Osteoblast (primary cell): Measurements from ENCODE around the gene XBP1. TPM values are rescaled to one million over a fixed set of nuclear protein-coding genes. Genes with fewer than 3 reads are reported as not detected.

Source experiments
- DNase-seq: peaks from one replicate; pipeline ENCODE4 v3.0.0; 2011; ENCODE audit warnings: low spot score, mixed read lengths; ENCODE audit not compliant: insufficient read length; ENCODE audit errors: missing footprints
- H2AFZ ChIP-seq: 2 replicates; pipeline ENCODE4 v1.6.0; 2011; ENCODE audit warnings: mild to moderate bottlenecking, low read length
- H3K27ac ChIP-seq: 2 replicates; pipeline ENCODE4 v1.5.1; 2011; ENCODE audit warnings: mild to moderate bottlenecking, low read depth, low read length, moderate library complexity
- H3K27me3 ChIP-seq: 2 replicates; pipeline ENCODE4 v1.6.0; 2012; ENCODE audit warnings: mild to moderate bottlenecking, control low read depth, inconsistent platforms, low read length, moderate library complexity; ENCODE audit not compliant: insufficient read depth
- H3K36me3 ChIP-seq: 2 replicates; pipeline ENCODE4 v1.5.1; 2011; ENCODE audit warnings: mild to moderate bottlenecking, low read length, control low read depth, moderate library complexity; ENCODE audit not compliant: insufficient read depth
- H3K4me1 ChIP-seq: 2 replicates; pipeline ENCODE4 v1.5.1; 2011; ENCODE audit warnings: mild to moderate bottlenecking, low read length, control low read depth, moderate library complexity; ENCODE audit not compliant: insufficient read depth
- H3K4me2 ChIP-seq: 2 replicates; pipeline ENCODE4 v1.6.0; 2011; ENCODE audit warnings: mild to moderate bottlenecking, low read length; ENCODE audit not compliant: insufficient read depth
- H3K4me3 ChIP-seq: fragments of 200-600 bp; sonication (generic); 3 replicates; pipeline ENCODE4 v1.5.1; 2012; ENCODE audit warnings: mild to moderate bottlenecking, low read length, inconsistent platforms; ENCODE audit not compliant: insufficient read depth
- H3K79me2 ChIP-seq: 2 replicates; pipeline ENCODE4 v1.6.0; 2012; ENCODE audit warnings: mild to moderate bottlenecking, low read length, control low read depth, inconsistent platforms; ENCODE audit not compliant: insufficient read depth
- H3K9me3 ChIP-seq: 2 replicates; pipeline ENCODE4 v1.5.1; 2011; ENCODE audit warnings: low read depth, low read length, control low read depth
- H4K20me1 ChIP-seq: 2 replicates; pipeline ENCODE4 v1.6.0; 2012; ENCODE audit warnings: mild to moderate bottlenecking, low read length, control low read depth; ENCODE audit not compliant: insufficient read depth
- CTCF ChIP-seq: IDR thresholded peaks from 2 replicates; pipeline ENCODE4 v1.5.1; 2011; ENCODE audit warnings: mild to moderate bottlenecking, low read depth, low read length, moderate library complexity; ENCODE audit errors: extremely low read depth
- total RNA-seq: library from RNA; depleted of rRNA; stranded (reverse); fragments of >200 nt; gene quantifications from 2 replicates; pipeline ENCODE4 v1.2.3, GENCODE V29; 2012

The XBP1 gene
- total RNA-seq, 1 donor: 219 TPM

- no peak overlapping the region for H2AFZ ChIP-seq
- H3K27ac ChIP-seq: no peak overlapping the region
- peaks cover 13% of the 10 kb centered on the region for H3K4me1 ChIP-seq
- no peak for DNase-seq
- H4K20me1 ChIP-seq: peaks cover 49% of the 10 kb centered on the region
- H3K36me3 ChIP-seq: peaks cover 54% of the 10 kb centered on the region
- H3K9me3 ChIP-seq: no peaks in the 10 kb centered on the region
- no peak for TF ChIP-seq CTCF
- no peak overlapping the region for H3K4me3 ChIP-seq
- no peak overlapping the region for H3K4me2 ChIP-seq
- H3K79me2 ChIP-seq: peaks cover 43% of the 10 kb centered on the region
- H3K27me3 ChIP-seq: no peaks in the 10 kb centered on the region
These were observed 6.3 kb downstream of the XBP1 start for GRCh38 chr22:28793976-28794584.

- no peaks in the 10 kb centered on the region for H3K9me3 ChIP-seq
- H3K4me2 ChIP-seq: no peak overlapping the region
- H4K20me1 ChIP-seq: peaks cover 39% of the 10 kb centered on the region
- H3K4me1 ChIP-seq: peaks cover 4% of the 10 kb centered on the region
- H3K27me3 ChIP-seq: no peaks in the 10 kb centered on the region
- no peak overlapping the region for H3K27ac ChIP-seq
- H2AFZ ChIP-seq: no peak overlapping the region
- H3K36me3 ChIP-seq: peaks cover 54% of the 10 kb centered on the region
- H3K79me2 ChIP-seq: peaks cover 29% of the 10 kb centered on the region
- no peak for DNase-seq
- H3K4me3 ChIP-seq: no peak overlapping the region
- TF ChIP-seq CTCF: no peak
These were observed 7.6 kb downstream of the XBP1 start for GRCh38 chr22:28792491-28793383.

- peaks cover 50% of the 10 kb centered on the region for H3K36me3 ChIP-seq
- H3K27me3 ChIP-seq: no peaks in the 10 kb centered on the region
- peaks cover 23% of the 10 kb centered on the region for H3K79me2 ChIP-seq
- H3K4me3 ChIP-seq: no peak overlapping the region
- no peak overlapping the region for H2AFZ ChIP-seq
- peaks cover 4% of the 10 kb centered on the region for H3K4me1 ChIP-seq
- H3K27ac ChIP-seq: no peak overlapping the region
- DNase-seq: no peak
- H3K4me2 ChIP-seq: no peak overlapping the region
- H3K9me3 ChIP-seq: no peaks in the 10 kb centered on the region
- H4K20me1 ChIP-seq: peaks cover 33% of the 10 kb centered on the region
- no peak for TF ChIP-seq CTCF
These were observed 8.4 kb downstream of the XBP1 start for GRCh38 chr22:28791841-28792490.

- H4K20me1 ChIP-seq: peaks cover 24% of the 10 kb centered on the region
- no peak for TF ChIP-seq CTCF
- peaks cover 50% of the 10 kb centered on the region for H3K36me3 ChIP-seq
- peaks cover 15% of the 10 kb centered on the region for H3K79me2 ChIP-seq
- H3K27me3 ChIP-seq: no peaks in the 10 kb centered on the region
- no peak overlapping the region for H3K4me3 ChIP-seq
- no peak for DNase-seq
- peaks cover 4% of the 10 kb centered on the region for H3K4me1 ChIP-seq
- no peak overlapping the region for H2AFZ ChIP-seq
- no peak overlapping the region for H3K27ac ChIP-seq
- no peaks in the 10 kb centered on the region for H3K9me3 ChIP-seq
- no peak overlapping the region for H3K4me2 ChIP-seq
These were observed 9.2 kb downstream of the XBP1 start for GRCh38 chr22:28791124-28791523.
